OCI-LY7 (cell line): ENCODE results near the gene GPR156. TPM values are rescaled to one million over a fixed set of nuclear protein-coding genes. Genes with fewer than 3 reads are reported as not detected.

Experiments
- BruUV-seq: library from RNA; stranded (reverse); fragments of 400-500 nt; replicated peaks from 2 replicates; lab custom pipeline; 2021; lab: Mats Ljungman, UMichigan
- CTCF ChIA-PET: fragments of 300-600 bp; sonication (Branson Sonifier 250); formaldehyde crosslinking; loops from one replicate; lab custom pipeline; 2022; ENCODE audit warnings: antibody characterized with exemption; ENCODE audit not compliant: unreplicated experiment; lab: Charles Lee
- POLR2A ChIA-PET: fragments of 300-600 bp; sonication (Branson Sonifier 250); formaldehyde crosslinking; loops from one replicate; lab custom pipeline; 2022; ENCODE audit warnings: antibody characterized with exemption; lab: Charles Lee
- DNase-seq: peaks from one replicate; pipeline ENCODE4 v3.0.0-alpha.2; 2015; ENCODE audit warnings: low spot score
- H2AFZ ChIP-seq: fragments of 200-600 bp; sonication (generic), shearing (Covaris generic); 2 replicates; pipeline ENCODE4 v1.6.1; 2014; ENCODE audit warnings: mild to moderate bottlenecking, antibody characterized with exemption, low read length, moderate library complexity
- H3K27ac ChIP-seq: fragments of 200-600 bp; sonication (generic); 2 replicates; pipeline ENCODE4 v1.5.1; 2014; ENCODE audit warnings: mixed run types, low read depth, mild to moderate bottlenecking, moderate library complexity, low read length, inconsistent platforms; ENCODE audit not compliant: poor library complexity, severe bottlenecking
- H3K36me3 ChIP-seq: fragments of 200-600 bp; sonication (generic); 2 replicates; pipeline ENCODE4 v1.6.1; 2014; ENCODE audit warnings: mild to moderate bottlenecking, antibody characterized with exemption, low read length, moderate library complexity, mixed read lengths; ENCODE audit not compliant: insufficient read depth
- H3K4me1 ChIP-seq: fragments of 200-600 bp; sonication (generic); 2 replicates; pipeline ENCODE4 v1.5.1; 2014; ENCODE audit warnings: mild to moderate bottlenecking, low read length; ENCODE audit not compliant: insufficient read depth, poor library complexity, severe bottlenecking
- H3K4me2 ChIP-seq: fragments of 200-600 bp; sonication (generic); 2 replicates; pipeline ENCODE4 v1.6.1; 2014; ENCODE audit warnings: mild to moderate bottlenecking, low read length
- H3K4me3 ChIP-seq: fragments of 200-600 bp; sonication (generic); 2 replicates; pipeline ENCODE4 v1.5.1; 2014; ENCODE audit warnings: mild to moderate bottlenecking, low read depth, low read length; ENCODE audit not compliant: poor library complexity, severe bottlenecking
- H3K79me2 ChIP-seq: fragments of 200-600 bp; sonication (generic); 2 replicates; pipeline ENCODE4 v1.6.1; 2016; ENCODE audit warnings: low read depth, mild to moderate bottlenecking, low read length, moderate library complexity, mixed read lengths; ENCODE audit not compliant: insufficient read depth
- H3K9me2 ChIP-seq: fragments of 200-600 bp; sonication (generic); 2 replicates; pipeline ENCODE4 v1.6.1; 2016; ENCODE audit warnings: mild to moderate bottlenecking, low read length, mixed read lengths; ENCODE audit not compliant: insufficient read depth
- H3K9me3 ChIP-seq: fragments of 200-600 bp; sonication (generic); 2 replicates; pipeline ENCODE4 v1.6.1; 2014; ENCODE audit warnings: mild to moderate bottlenecking, mixed run types, low read length, mixed read lengths
- H4K20me1 ChIP-seq: fragments of 200-600 bp; sonication (generic); 2 replicates; pipeline ENCODE4 v1.6.1; 2014; ENCODE audit warnings: mild to moderate bottlenecking, antibody characterized with exemption, low read length, moderate library complexity, mixed read lengths; ENCODE audit not compliant: insufficient read depth
- EZH2phosphoT487 ChIP-seq: fragments of 200-600 bp; sonication (generic); IDR thresholded peaks from 2 replicates; pipeline ENCODE4 v1.6.1; 2018; ENCODE audit warnings: low read depth, borderline replicate concordance, mild to moderate bottlenecking, mixed run types, antibody characterized with exemption, low read length, moderate library complexity, mixed read lengths
- intact Hi-C: fragments of 100-400 bp; cut with micrococcal nuclease; formaldehyde crosslinking; loops from one replicate; pipeline ENCODE4 v1.10.0; 2022; ENCODE audit not compliant: unreplicated experiment
- total RNA-seq, 2 experiments: library from RNA; depleted of rRNA in 1 of 2; stranded (reverse); fragments of >200 nt in 1 of 2; shearing (Covaris generic) in 1 of 2; gene quantifications; 2 replicates each; pipeline ENCODE4 v1.2.3, GENCODE V29; 2014 to 2022
- TF ChIP-seq, protein P1 (sequence below): fragments of 200-600 bp; sonication (generic); conservative IDR thresholded peaks from 2 replicates; pipeline ENCODE4 v1.5.1; 2014; ENCODE audit warnings: mild to moderate bottlenecking, antibody characterized with exemption, low read length, moderate library complexity, mixed read lengths

Gene GPR156
- total RNA-seq, 2 experiments from 2014 or later: 0.03 to 0.13 TPM

GRCh38 chr3:120263792-120264191, 21.2 kb downstream of the GPR156 start:
- CTCF ChIA-PET: no interaction called here
- H3K36me3 ChIP-seq: no peaks in the 10 kb centered on the region
- no TSS peak for BruUV-seq
- no peaks in the 10 kb centered on the region for H3K9me3 ChIP-seq
- H3K4me2 ChIP-seq: no peak overlapping the region
- no peak for TF ChIP-seq EZH2phosphoT487
- TF ChIP-seq, protein P1, sequence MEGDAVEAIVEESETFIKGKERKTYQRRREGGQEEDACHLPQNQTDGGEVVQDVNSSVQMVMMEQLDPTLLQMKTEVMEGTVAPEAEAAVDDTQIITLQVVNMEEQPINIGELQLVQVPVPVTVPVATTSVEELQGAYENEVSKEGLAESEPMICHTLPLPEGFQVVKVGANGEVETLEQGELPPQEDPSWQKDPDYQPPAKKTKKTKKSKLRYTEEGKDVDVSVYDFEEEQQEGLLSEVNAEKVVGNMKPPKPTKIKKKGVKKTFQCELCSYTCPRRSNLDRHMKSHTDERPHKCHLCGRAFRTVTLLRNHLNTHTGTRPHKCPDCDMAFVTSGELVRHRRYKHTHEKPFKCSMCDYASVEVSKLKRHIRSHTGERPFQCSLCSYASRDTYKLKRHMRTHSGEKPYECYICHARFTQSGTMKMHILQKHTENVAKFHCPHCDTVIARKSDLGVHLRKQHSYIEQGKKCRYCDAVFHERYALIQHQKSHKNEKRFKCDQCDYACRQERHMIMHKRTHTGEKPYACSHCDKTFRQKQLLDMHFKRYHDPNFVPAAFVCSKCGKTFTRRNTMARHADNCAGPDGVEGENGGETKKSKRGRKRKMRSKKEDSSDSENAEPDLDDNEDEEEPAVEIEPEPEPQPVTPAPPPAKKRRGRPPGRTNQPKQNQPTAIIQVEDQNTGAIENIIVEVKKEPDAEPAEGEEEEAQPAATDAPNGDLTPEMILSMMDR: no peak
- no peak overlapping the region for H2AFZ ChIP-seq
- H3K4me3 ChIP-seq: no peak overlapping the region
- no peak overlapping the region for H3K27ac ChIP-seq
- no peaks in the 10 kb centered on the region for H3K9me2 ChIP-seq
- H3K4me1 ChIP-seq: no peaks in the 10 kb centered on the region
- H3K79me2 ChIP-seq: no peaks in the 10 kb centered on the region
- POLR2A ChIA-PET: no interaction called here
- intact Hi-C loops: no loop called here
- H4K20me1 ChIP-seq: no peaks in the 10 kb centered on the region
- DNase-seq: no peak

- Histone ChIP-seq H3K9me3 (peaks cover 9% of the 10 kb centered on the region; the same call in 1 of the 2 replicates), H3K4me3 (no peak overlapping the region), H3K36me3 (no peaks in the 10 kb centered on the region), H3K4me1 (no peaks in the 10 kb centered on the region), H4K20me1 (no peaks in the 10 kb centered on the region), H3K27ac (no peak overlapping the region), H3K79me2 (no peaks in the 10 kb centered on the region), H3K4me2 (no peak overlapping the region), H3K9me2 (no peaks in the 10 kb centered on the region), H2AFZ (no peak overlapping the region)
- TF ChIP-seq, protein P1: no peak
- no peak for TF ChIP-seq EZH2phosphoT487
- intact Hi-C loops: no loop called here
- no peak for DNase-seq
- BruUV-seq: no TSS peak
- POLR2A ChIA-PET: no interaction called here
- CTCF ChIA-PET: no interaction called here
Observed at GRCh38 chr3:120258009-120258408, 27.0 kb downstream of the GPR156 start.

DNA sequence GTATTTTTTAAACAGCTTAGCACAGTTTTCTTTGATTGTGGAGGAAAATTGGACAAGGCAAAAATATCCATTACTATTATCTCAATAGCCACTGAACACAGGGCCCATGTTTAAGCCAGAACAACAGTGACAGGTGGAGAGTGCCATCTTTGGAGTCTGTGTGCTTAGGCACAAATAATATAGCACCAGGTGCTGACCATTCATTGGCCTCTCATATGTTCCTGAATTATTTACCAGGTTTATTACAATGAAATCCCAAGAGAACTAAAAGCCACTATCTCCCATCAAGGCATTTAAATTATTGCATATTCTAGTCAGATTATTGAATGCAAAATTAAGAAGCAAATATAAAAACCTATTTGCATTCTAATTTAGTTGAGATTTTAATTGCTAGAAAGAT, 39.6 kb downstream of the GPR156 start:
- POLR2A ChIA-PET: interaction anchor here (1.8 kb wide), 1 partner anchor 172 kb away, joined by 8 read pairs; no protein-coding TSS in a partner anchor

More for the DNA sequence above, 39.6 kb downstream of the GPR156 start:
- H3K9me3 ChIP-seq: no peaks in the 10 kb centered on the region
- CTCF ChIA-PET: no interaction called here
- no peaks in the 10 kb centered on the region for H3K4me1 ChIP-seq
- no peak overlapping the region for H3K4me3 ChIP-seq
- no peaks in the 10 kb centered on the region for H4K20me1 ChIP-seq
- H3K79me2 ChIP-seq: no peaks in the 10 kb centered on the region
- BruUV-seq: no TSS peak
- no peaks in the 10 kb centered on the region for H3K36me3 ChIP-seq
- no peak overlapping the region for H3K4me2 ChIP-seq
- DNase-seq: no peak
- TF ChIP-seq, protein P1: no peak
- no peak for TF ChIP-seq EZH2phosphoT487
- H3K27ac ChIP-seq: no peak overlapping the region
- no peak overlapping the region for H2AFZ ChIP-seq
- no peaks in the 10 kb centered on the region for H3K9me2 ChIP-seq
- intact Hi-C loops: no loop called here
